ENCODE data around the gene CPNE8.
"Not testable (repeated sequence)": the region's sequence is repeated elsewhere in the genome, so short reads cannot be mapped to it uniquely, and the experiment has no call there.

CPNE8 gene

DNA sequence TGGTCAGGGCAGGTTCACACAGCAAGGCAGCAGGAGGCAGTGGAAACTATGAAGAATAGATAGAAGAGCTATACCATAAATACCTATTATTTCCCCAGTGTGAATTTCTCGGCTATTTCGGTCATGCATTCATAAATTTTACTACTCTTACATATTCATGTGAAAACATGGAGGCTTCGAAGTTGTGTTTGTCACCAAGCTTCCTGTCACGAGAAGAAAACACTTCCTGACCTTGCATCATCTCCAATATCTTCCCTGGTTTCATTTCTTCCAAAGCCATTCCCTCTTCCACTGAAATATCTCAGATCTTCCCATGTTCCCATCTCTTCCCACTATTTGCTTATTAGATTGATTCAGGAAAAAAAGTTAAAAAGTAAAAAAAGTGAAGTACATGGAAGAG, 80.4 kb downstream of the CPNE8 start:
- no peak for DNase-seq

DNA sequence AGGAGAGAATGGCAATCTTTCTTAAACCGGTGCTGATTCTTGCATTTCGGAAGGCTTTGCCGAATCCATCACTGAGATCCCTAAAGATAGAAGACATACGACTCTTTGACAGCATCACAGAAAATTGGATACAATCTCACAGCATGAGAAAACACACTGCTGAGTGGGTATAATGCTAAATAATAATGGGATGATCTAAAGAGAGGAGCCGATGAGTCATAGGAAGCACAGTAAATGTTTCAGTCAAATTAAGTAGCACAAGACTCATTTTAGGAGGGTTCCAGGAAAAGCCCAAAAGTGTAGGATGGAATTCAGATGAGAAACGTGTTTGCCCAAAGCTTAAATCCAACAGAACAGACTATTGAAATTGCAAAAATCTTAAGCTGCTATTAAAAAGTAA, 81.7 kb downstream of the CPNE8 start:
- no peak for DNase-seq

DNA sequence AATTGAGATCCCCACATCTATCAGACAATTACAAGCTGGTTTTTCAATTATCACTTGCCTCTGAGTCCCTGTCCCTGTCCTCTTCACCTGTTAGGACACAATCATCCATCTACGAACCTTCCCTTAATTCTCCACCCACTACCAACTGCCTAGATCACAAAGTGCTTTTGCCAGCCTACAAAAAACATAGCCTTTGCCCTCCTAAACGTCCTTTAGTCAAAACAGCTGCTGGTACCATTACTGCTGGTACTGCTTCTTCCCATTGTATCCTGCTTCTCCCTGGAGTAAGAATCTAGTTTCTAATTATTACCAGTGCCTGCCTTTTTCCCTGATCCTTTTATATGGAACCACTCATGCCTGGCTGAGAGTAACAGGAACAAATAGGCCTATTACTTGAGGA, 82.1 kb downstream of the CPNE8 start:
- DNase-seq: no peak

DNA sequence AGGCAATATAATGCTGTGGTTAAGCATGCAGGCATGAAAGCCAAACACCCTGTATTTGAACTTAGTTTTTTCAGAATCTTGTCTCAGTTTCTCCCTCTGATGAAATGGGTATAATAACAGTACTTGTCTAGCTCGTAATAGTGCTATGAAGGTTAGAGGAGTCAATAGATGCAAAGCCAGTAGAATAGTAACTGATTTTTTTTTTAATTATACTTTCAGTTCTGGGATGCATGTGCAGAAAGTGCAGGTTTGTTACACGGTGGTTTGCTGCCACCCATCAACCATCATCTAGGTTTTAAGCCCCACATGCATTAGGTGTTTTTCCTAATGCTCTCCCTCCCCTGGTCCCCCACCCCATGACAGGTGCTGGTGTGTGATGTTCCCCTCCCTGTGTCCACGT, 87.4 kb downstream of the CPNE8 start:
- DNase-seq: no peak

DNA sequence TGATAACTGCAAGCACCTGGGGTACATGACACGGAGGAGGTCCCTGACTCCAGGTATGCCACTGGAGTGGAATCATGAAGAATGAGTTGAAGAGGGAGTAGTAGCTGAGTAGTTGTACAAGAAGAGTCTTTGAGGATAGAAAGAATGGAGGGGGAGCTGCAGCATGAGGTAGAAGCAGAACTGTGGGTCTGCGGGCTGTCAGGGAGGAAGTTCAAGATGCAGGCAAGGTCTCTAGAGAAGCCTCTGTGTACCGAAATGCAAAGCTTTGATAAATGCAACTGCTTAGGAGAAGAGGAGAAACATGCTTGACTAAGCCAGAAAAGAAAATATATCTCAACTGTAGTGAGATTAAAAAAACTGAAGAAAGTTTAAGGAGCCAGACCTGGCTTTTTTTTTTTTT, 91.5 kb downstream of the CPNE8 start:
- DNase-seq: no peak

GRCh38 chr12:38811814-38812356, 93.5 kb downstream of the CPNE8 start:
- DNase-seq: no peak

- DNase-seq: no peak
Measured at GRCh38 chr12:38809832-38810231, 95.6 kb downstream of the CPNE8 start.

- no peak for DNase-seq
Measured at GRCh38 chr12:38788106-38788505, 117.3 kb downstream of the CPNE8 start.

DNA sequence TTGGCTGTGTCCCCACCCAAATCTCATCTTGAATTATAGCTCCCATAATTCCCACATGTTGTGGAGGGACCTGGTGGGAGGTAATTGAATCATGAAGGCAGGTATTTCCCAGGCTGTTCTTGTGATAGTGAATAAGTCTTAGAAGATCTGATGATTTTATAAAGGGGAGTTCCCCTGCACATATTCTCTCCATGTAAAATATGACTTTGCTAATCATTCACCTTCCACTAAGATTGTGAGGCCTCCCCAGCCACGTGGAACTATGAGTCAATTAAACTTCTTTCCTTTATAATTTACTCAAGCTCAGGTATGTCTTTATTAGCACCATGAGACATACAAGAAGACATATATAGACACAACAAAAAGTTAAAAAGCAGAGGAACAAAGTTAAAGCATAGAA, 120.0 kb downstream of the CPNE8 start:
- DNase-seq: no peak

DNA sequence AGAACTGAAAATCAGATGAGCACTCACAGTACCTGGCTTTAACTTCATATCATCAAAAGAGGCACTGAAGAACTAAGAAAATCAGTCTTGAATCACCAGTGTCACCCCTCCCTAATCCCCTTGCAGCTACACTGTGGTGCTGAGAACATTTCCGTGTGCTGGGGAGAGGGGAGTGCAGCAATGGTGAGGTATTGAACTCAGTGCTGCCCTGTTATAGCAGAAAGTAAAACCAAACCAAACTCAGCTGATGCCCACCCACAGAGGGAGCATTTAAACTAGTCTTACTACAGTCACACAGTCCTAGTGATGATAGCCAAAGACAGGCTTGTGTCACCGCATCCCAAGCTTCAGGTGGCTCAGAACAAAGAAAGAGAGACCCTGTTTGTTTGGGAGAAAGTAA, 122.1 kb downstream of the CPNE8 start:
- DNase-seq: no peak

DNA sequence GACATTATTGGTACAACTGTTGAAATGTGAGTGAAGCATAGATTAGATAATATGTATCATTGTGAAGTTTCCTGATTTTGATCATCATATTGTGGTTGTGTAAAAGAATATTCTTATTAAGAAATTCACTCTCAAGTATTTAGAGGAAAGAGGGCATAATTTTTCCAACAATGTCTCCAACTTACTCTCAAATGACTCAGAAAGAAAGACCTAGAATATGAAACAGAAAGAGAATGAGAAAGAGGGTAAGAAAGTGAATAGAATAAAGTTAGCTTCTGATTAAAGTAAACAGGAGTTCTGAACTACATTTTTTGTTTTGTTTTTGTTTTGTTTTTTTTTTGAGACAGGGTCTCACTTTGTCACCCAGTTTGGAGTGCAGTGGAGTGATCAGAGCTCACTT, 123.0 kb downstream of the CPNE8 start:
- DNase-seq: no peak

GRCh38 chr12:38776647-38777046, 128.7 kb downstream of the CPNE8 start:
- no peak for DNase-seq

DNA sequence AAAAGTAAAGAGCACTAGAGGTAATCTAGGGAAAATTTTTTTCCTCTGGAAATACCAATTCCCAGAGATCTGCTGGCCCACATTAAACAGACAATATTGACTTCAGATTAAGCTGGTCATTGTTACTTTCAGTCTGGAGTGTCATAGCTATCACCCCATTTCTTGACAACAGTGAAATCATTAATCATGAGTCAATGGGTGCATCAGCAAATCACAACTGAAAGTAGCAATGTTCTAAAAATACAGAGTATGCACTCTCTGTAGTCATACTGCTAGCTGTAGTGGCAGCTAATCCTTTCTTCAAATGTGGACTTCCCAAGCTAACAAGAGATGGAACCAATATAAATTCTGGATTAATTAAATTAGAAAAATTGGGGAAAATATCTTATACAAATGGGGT, 129.9 kb downstream of the CPNE8 start:
- no peak for DNase-seq

DNA sequence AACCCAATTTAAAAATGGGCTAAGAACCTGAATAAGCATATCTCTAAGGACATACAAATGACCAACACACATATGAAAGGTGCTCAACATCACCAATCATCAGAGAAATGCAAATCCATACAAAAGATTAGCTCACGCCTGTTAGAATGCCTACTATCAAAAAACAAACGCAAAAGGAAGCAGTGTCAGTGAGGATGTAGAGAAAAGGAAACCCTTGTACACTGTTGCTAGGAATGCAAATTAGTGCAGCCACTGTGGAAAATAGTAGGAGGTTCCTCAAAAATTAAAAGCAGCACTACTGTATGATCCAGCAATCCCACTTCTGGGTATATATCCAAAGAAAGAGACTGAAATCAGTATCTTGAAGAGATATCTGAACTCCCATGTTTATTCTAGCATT, 133.0 kb downstream of the CPNE8 start:
- no peak for DNase-seq

GRCh38 chr12:38771871-38772270, 133.5 kb downstream of the CPNE8 start:
- no peak for DNase-seq

DNA sequence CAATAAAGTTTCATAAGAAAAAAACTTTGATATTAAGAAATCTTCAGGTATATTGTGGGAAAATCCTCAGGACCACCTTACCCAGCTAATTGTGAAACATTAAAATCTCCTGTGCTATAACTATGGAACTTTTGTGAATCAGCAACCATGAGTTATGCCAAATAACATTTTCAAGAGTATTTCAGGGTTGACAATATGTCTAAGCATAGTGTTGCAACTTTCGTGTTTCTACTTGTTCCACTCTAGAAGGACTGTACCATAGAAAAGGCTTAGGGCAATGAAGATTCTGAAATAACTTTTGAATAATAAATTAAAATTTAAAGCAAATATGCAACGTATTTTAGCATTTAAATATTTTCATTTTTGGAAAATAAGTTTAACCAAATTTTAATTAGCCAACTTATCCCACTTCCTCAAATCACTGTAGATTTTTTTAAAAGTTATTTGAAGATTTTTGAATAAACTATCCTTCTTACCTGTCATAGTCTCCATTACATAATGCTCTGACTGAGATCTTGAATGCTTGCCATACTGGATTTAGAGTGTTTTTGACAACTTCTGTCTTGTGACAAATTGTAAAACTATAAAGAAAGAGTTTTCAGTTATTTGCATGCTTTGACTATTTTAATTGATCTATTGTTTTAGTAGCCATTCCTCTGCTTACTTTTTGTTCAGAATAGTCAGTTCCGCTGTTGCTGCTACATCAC, 143.6 kb downstream of the CPNE8 start:
- DNase-seq: no peak

- no peak for DNase-seq
Measured at GRCh38 chr12:38761111-38761510, 144.3 kb downstream of the CPNE8 start.

GRCh38 chr12:38759621-38760020, 145.8 kb downstream of the CPNE8 start:
- DNase-seq: no peak

GRCh38 chr12:38746744-38747143, 158.6 kb downstream of the CPNE8 start:
- DNase-seq: no peak

GRCh38 chr12:38745601-38746000, 159.8 kb downstream of the CPNE8 start:
- DNase-seq: no peak

- DNase-seq: no peak
Measured at GRCh38 chr12:38744041-38744440, 161.3 kb downstream of the CPNE8 start.

DNA sequence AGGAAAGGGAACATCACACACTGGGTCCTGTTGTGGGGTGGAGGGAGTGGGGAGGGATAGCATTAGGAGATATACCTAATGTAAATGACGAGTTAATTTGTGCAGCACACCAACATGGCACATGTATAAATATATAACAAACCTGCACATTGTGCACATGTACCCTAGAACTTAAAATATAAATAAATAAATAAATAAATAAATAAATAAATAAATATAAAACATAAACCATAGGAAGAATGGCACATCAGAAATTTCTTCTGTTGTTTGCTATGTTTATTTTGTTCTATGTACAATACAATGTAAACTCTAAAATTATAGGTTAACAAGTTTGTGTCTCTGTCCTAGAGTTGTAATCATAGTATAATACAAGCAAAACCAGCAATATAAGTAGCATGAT, 162.9 kb downstream of the CPNE8 start:
- not testable (repeated sequence) for DNase-seq

DNA sequence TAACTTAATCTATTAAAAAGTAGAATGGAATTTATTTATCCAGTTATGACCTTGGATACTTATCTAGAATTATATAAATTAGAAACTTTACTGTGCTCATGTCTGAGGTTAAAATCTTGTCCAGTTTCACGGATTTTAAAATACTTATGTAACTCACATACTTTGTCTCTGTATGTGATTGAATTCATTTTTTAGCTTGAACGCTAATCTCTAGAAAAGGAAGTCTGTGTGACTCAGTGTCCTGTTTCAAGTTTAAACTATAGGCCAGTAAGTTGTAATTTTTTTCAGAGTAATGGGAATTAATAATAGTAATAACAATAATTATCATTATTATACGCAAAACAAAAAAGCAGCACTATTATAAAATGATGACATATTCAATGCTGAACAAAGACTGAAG, 168.6 kb downstream of the CPNE8 start:
- no peak for DNase-seq

- DNase-seq: no peak
Measured at GRCh38 chr12:38732761-38733160, 172.6 kb downstream of the CPNE8 start.

- no peak for DNase-seq
Measured at GRCh38 chr12:38728894-38729293, 176.5 kb downstream of the CPNE8 start.

Data from C1 segment of cervical spinal cord (tissue), 14 donors.